H1 (cell line): ENCODE results near the gene ZNF154. TPM values are rescaled to one million over a fixed set of nuclear protein-coding genes. Genes with fewer than 3 reads are reported as not detected.

ENCODE experiments used
- CTCF ChIA-PET: fragments of 300-600 bp; sonication (Branson Sonifier 250); formaldehyde crosslinking; loops from one replicate; lab custom pipeline; 2021; ENCODE audit not compliant: partially characterized antibody; lab: Charles Lee
- POLR2A ChIA-PET: fragments of 300-600 bp; sonication (Branson Sonifier 250); formaldehyde crosslinking; loops from one replicate; lab custom pipeline; 2021; ENCODE audit warnings: inconsistent platforms; ENCODE audit not compliant: partially characterized antibody; lab: Charles Lee
- DNase-seq, 2 experiments: peaks; one replicate each; pipeline versions ENCODE4 v3.0.0 to v3.0.0-alpha.2; 2010 to 2022; ENCODE audit warnings: low spot score in 2 of 2, low read depth in 1 of 2, mixed read lengths in 1 of 2
- FAIRE-seq: peaks from 2 replicates; lab custom pipeline; 2011; peaks lifted over from hg19 to GRCh38; lab: Jason Lieb, UNC
- H2AFZ ChIP-seq: 2 replicates; pipeline ENCODE4 v1.8.1; 2012; ENCODE audit warnings: low read length, inconsistent platforms
- H2AK5ac ChIP-seq: 2 replicates; pipeline ENCODE4 v1.6.1; 2013; ENCODE audit warnings: low read depth, low read length
- H2BK120ac ChIP-seq: replicated peaks from 2 replicates; pipeline ENCODE3; 2013; ENCODE audit warnings: low read depth, low read length, inconsistent platforms
- H2BK12ac ChIP-seq: 2 replicates; pipeline ENCODE4 v1.6.1; 2013; ENCODE audit warnings: low read depth, low read length
- H2BK15ac ChIP-seq: 2 replicates; pipeline ENCODE4 v1.6.1; 2013; ENCODE audit warnings: low read length
- H2BK20ac ChIP-seq: 2 replicates; pipeline ENCODE4 v1.6.1; 2013; ENCODE audit warnings: low read length
- H2BK5ac ChIP-seq: 2 replicates; pipeline ENCODE4 v1.6.1; 2013; ENCODE audit warnings: low read depth, low read length
- H3K14ac ChIP-seq: 2 replicates; pipeline ENCODE4 v1.6.1; 2013; ENCODE audit warnings: inconsistent platforms; ENCODE audit not compliant: insufficient read length
- H3K18ac ChIP-seq: 2 replicates; pipeline ENCODE4 v1.6.1; 2013; ENCODE audit warnings: low read length; ENCODE audit errors: extremely low read depth
- H3K23ac ChIP-seq: 2 replicates; pipeline ENCODE4 v1.6.1; 2013; ENCODE audit warnings: inconsistent platforms; ENCODE audit not compliant: insufficient read length
- H3K23me2 ChIP-seq: 2 replicates; pipeline ENCODE4 v1.6.1; 2013; ENCODE audit warnings: low read depth, low read length
- H3K27ac ChIP-seq: 2 replicates; pipeline ENCODE4 v1.6.1; 2011; ENCODE audit warnings: low read depth, low read length, inconsistent platforms
- H3K27me3 ChIP-seq, 4 experiments: replicated peaks in 1 of 4; 1 replicate in 1 of 4; 2 replicates in 3 of 4; pipeline versions ENCODE4 v1.6.1 to v1.8.1; 2011 to 2013; ENCODE audit warnings: low read length in 3 of 4, mild to moderate bottlenecking in 3 of 4, inconsistent platforms in 2 of 4, mixed read lengths in 2 of 4, moderate library complexity in 1 of 4; ENCODE audit not compliant: control insufficient read depth in 3 of 4, insufficient read depth in 3 of 4; ENCODE audit errors: extremely low read depth in 1 of 4
- H3K36me3 ChIP-seq, 4 experiments: 2 replicates each; pipeline versions ENCODE4 v1.6.1 to v1.8.1; 2011 to 2013; ENCODE audit warnings: mild to moderate bottlenecking in 4 of 4, low read length in 3 of 4, moderate library complexity in 2 of 4, control low read depth in 1 of 4, inconsistent platforms in 1 of 4; ENCODE audit not compliant: insufficient read depth in 4 of 4, control insufficient read depth in 2 of 4
- H3K4ac ChIP-seq: replicated peaks from 2 replicates; pipeline ENCODE3; 2013; ENCODE audit warnings: low read length, low read depth, mixed read lengths, inconsistent platforms; ENCODE audit not compliant: insufficient read length
- H3K4me1 ChIP-seq, 4 experiments: replicated peaks in 1 of 4; 1 replicate in 1 of 4; 2 replicates in 3 of 4; pipeline versions ENCODE4 v1.6.1 to v1.8.1; 2011 to 2013; ENCODE audit warnings: low read length in 3 of 4, inconsistent platforms in 2 of 4, mixed read lengths in 1 of 4; ENCODE audit not compliant: insufficient read depth in 4 of 4, control insufficient read depth in 3 of 4
- H3K4me2 ChIP-seq, 2 experiments: 2 replicates each; pipeline versions ENCODE4 v1.6.1 to v1.8.1; 2011 to 2013; ENCODE audit warnings: low read depth in 2 of 2, low read length in 2 of 2, control low read depth in 1 of 2, inconsistent platforms in 1 of 2, mild to moderate bottlenecking in 1 of 2; ENCODE audit not compliant: insufficient read depth in 1 of 2
- H3K4me3 ChIP-seq, 4 experiments: fragments of 200-600, 300-600 bp in 1 of 4; sonication (generic), shearing (Covaris generic), sonication (Bioruptor Twin) in 1 of 4; 2 replicates each; pipeline versions ENCODE4 v1.5.1 to v1.8.1; 2011 to 2016; ENCODE audit warnings: low read length in 4 of 4, low read depth in 3 of 4, control low read depth in 2 of 4, inconsistent platforms in 2 of 4, mild to moderate bottlenecking in 2 of 4, mixed read lengths in 1 of 4, moderate library complexity in 1 of 4; ENCODE audit not compliant: insufficient read depth in 2 of 4; ENCODE audit errors: extremely low read depth in 1 of 4
- H3K56ac ChIP-seq: replicated peaks from 2 replicates; pipeline ENCODE3; 2013; ENCODE audit warnings: low read depth, mild to moderate bottlenecking, mixed read lengths, low read length, inconsistent platforms; ENCODE audit not compliant: insufficient read length
- H3K79me1 ChIP-seq: 2 replicates; pipeline ENCODE4 v1.6.1; 2013; ENCODE audit warnings: low read depth, low read length, control low read depth
- H3K79me2 ChIP-seq, 2 experiments: 2 replicates each; pipeline versions ENCODE4 v1.6.1 to v1.8.1; 2012 to 2013; ENCODE audit warnings: low read length in 2 of 2, mild to moderate bottlenecking in 2 of 2, inconsistent platforms in 1 of 2; ENCODE audit not compliant: insufficient read depth in 2 of 2, control insufficient read depth in 1 of 2
- H3K9ac ChIP-seq, 4 experiments: replicated peaks in 1 of 4; 1 replicate in 1 of 4; 2 replicates in 3 of 4; pipeline versions ENCODE4 v1.6.1 to v1.8.1; 2011 to 2013; ENCODE audit warnings: low read depth in 3 of 4, low read length in 3 of 4, control low read depth in 2 of 4, mild to moderate bottlenecking in 2 of 4, moderate library complexity in 2 of 4, inconsistent platforms in 1 of 4; ENCODE audit errors: extremely low read depth in 1 of 4
- H3K9me3 ChIP-seq, 2 experiments: 2 replicates each; pipeline versions ENCODE4 v1.6.1 to v1.8.1; 2012 to 2013; ENCODE audit warnings: mild to moderate bottlenecking in 2 of 2, moderate library complexity in 2 of 2, control low read depth in 1 of 2, inconsistent platforms in 1 of 2, low read depth in 1 of 2, low read length in 1 of 2, mixed read lengths in 1 of 2; ENCODE audit not compliant: insufficient read depth in 2 of 2
- H4K20me1 ChIP-seq, 2 experiments: replicated peaks in 1 of 2; 2 replicates each; pipeline versions ENCODE3 to v1.8.1; 2011 to 2013; ENCODE audit warnings: inconsistent platforms in 2 of 2, low read length in 2 of 2, mild to moderate bottlenecking in 1 of 2; ENCODE audit not compliant: insufficient read depth in 2 of 2, control insufficient read depth in 1 of 2
- H4K5ac ChIP-seq: 2 replicates; pipeline ENCODE4 v1.6.1; 2013; ENCODE audit warnings: low read length, low read depth, mixed read lengths, inconsistent platforms; ENCODE audit not compliant: insufficient read length
- H4K8ac ChIP-seq: 2 replicates; pipeline ENCODE4 v1.8.0; 2013; ENCODE audit warnings: mild to moderate bottlenecking, moderate library complexity, low read length, inconsistent platforms; ENCODE audit not compliant: insufficient read depth; ENCODE audit errors: extremely low read depth
- H4K91ac ChIP-seq: replicated peaks from 2 replicates; pipeline ENCODE3; 2013; ENCODE audit warnings: low read length, mixed read lengths, inconsistent platforms; ENCODE audit not compliant: insufficient read length
- ATF2 ChIP-seq: IDR thresholded peaks from 2 replicates; pipeline ENCODE4 v1.6.1; 2012; ENCODE audit warnings: low read length, inconsistent platforms
- CHD2 ChIP-seq: IDR thresholded peaks from 2 replicates; pipeline ENCODE4 v1.6.1; 2012; ENCODE audit warnings: low read length, improper control_type of control experiment
- FOSL1 ChIP-seq: IDR thresholded peaks from 2 replicates; pipeline ENCODE4 v1.6.1; 2011; ENCODE audit warnings: mild to moderate bottlenecking, low read depth, low read length, moderate library complexity; ENCODE audit not compliant: insufficient read depth
- KDM5A ChIP-seq: fragments of 200-600 bp; IDR thresholded peaks from 2 replicates; pipeline ENCODE4 v1.7.1; 2012; ENCODE audit warnings: mild to moderate bottlenecking, low read length, inconsistent platforms, mixed read lengths
- MAX ChIP-seq: IDR thresholded peaks from 2 replicates; pipeline ENCODE4 v1.6.1; 2012; ENCODE audit warnings: inconsistent platforms
- NANOG ChIP-seq: IDR thresholded peaks from 2 replicates; pipeline ENCODE4 v1.6.1; 2011; ENCODE audit warnings: low read length, low read depth, mild to moderate bottlenecking, inconsistent platforms; ENCODE audit not compliant: insufficient read depth, poor library complexity, severe bottlenecking
- SP1 ChIP-seq: IDR thresholded peaks from 2 replicates; pipeline ENCODE4 v1.6.1; 2011; ENCODE audit warnings: low read depth, low read length
- SP2 ChIP-seq: IDR thresholded peaks from 2 replicates; pipeline ENCODE4 v1.6.1; 2012; ENCODE audit warnings: mild to moderate bottlenecking, low read length, inconsistent platforms
- SP4 ChIP-seq: IDR thresholded peaks from 2 replicates; pipeline ENCODE4 v1.6.1; 2012; ENCODE audit warnings: low read length, inconsistent platforms
- TAF7 ChIP-seq: optimal IDR thresholded peaks from 2 replicates; pipeline ENCODE3; 2011; ENCODE audit warnings: low read depth, mild to moderate bottlenecking, inconsistent platforms, low read length, moderate library complexity, borderline replicate concordance
- TBP ChIP-seq: IDR thresholded peaks from 2 replicates; pipeline ENCODE4 v1.6.1; 2011; ENCODE audit warnings: low read depth, low read length, improper control_type of control experiment
- TEAD4 ChIP-seq: IDR thresholded peaks from 2 replicates; pipeline ENCODE4 v1.6.1; 2012; ENCODE audit warnings: low read depth, low read length, inconsistent platforms, mixed read lengths
- WGBS, 2 experiments: shearing (Covaris generic) in 1 of 2; methylation state at CpG; one replicate each; pipeline versions ENCODE4 v1.1.6 to v1.1.7; 2013 to 2015; ENCODE audit warnings: low lambda C conversion rate in 2 of 2, mixed read lengths in 2 of 2, inconsistent platforms in 1 of 2, low coverage in 1 of 2, missing lambda C conversion rate in 1 of 2; ENCODE audit not compliant: insufficient replicate concordance in 2 of 2, insufficient coverage in 1 of 2, insufficient read length in 1 of 2; ENCODE audit errors: extremely low coverage in 1 of 2, missing lambda C conversion rate in 1 of 2; 5-methylcytosine and 5-hydroxymethylcytosine counted together
- polyA plus RNA-seq, 7 experiments: library from polyadenylated mRNA; depleted of rRNA in 3 of 7; stranded (reverse) in 5 of 7; unstranded in 2 of 7; fragments of >200 nt in 5 of 7; fragments of 200-250 nt in 2 of 7; gene quantifications; 1 replicate in 5 of 7; 2 replicates in 1 of 7; 4 replicates in 1 of 7; pipeline versions ENCODE4 v1.2.1 to v1.2.3, GENCODE V29; 2011 to 2013; ENCODE audit warnings: missing spikeins in 2 of 7, mixed read lengths in 2 of 7
- total RNA-seq: library from RNA; stranded (reverse); fragmentation: NEBNext Ultra II Directional; extraction: Animal tissue kit (Norgen Biotek cat#: 25700); gene quantifications from 2 replicates; pipeline ENCODE4 v1.2.1, GENCODE V29; 2021

ZNF154 gene
- total and polyA plus RNA-seq, 2 of the 8 experiments (the other 6 are each of a cell fraction or from before 2014, with no cell fraction given) = 5.3 to 11.6 TPM

GRCh38 chr19:57712222-57712621 lies 3.2 kb upstream of the ZNF154 start:
- no peak for DNase-seq
- no peaks in the 10 kb centered on the region for H3K9me3 ChIP-seq
- H3K23me2 ChIP-seq = peaks cover 10% of the 10 kb centered on the region
- no peaks in the 10 kb centered on the region for H3K27me3 ChIP-seq
- H3K9ac ChIP-seq = no peak overlapping the region
- no peak overlapping the region for H3K56ac ChIP-seq
- no peak overlapping the region for H3K14ac ChIP-seq
- no peak overlapping the region for H3K4ac ChIP-seq
- no peak overlapping the region for H2BK12ac ChIP-seq
- H3K23ac ChIP-seq = no peak overlapping the region
- no peak overlapping the region for H3K4me2 ChIP-seq
- peaks cover 7 to 14% of the 10 kb centered on the region in 2 experiments for H3K79me2 ChIP-seq
- POLR2A ChIA-PET = interaction anchor here (0.6 to 1.9 kb wide), 2 partner anchors 30 to 105 kb away, joined by 3 to 9 read pairs; partner anchors contain the start of gene ZNF551
- no peak overlapping the region for H2AFZ ChIP-seq
- CTCF ChIA-PET = interaction anchor here (0.6 to 0.9 kb wide), 2 partner anchors 12 to 22 kb away, joined by 3 to 4 read pairs; no protein-coding TSS in a partner anchor
- H3K18ac ChIP-seq = no peak overlapping the region
- H4K91ac ChIP-seq = no peak overlapping the region
- no peak overlapping the region for H4K8ac ChIP-seq
- H3K36me3 ChIP-seq = no peaks in the 10 kb centered on the region
- H2BK120ac ChIP-seq = no peak overlapping the region
- H2AK5ac ChIP-seq = no peak overlapping the region
- peaks cover 0 to 3% of the 10 kb centered on the region in 2 experiments for H4K20me1 ChIP-seq
- H3K79me1 ChIP-seq = peaks cover 8% of the 10 kb centered on the region
- WGBS, 2 experiments = 80% methylated on average over 1 of the region's 1 CpG; no CpG with 5 or more reads in 1 of the 2 experiments
- TF ChIP-seq NANOG = no peak
- no peak for TF ChIP-seq SP4
- no peak for TF ChIP-seq TEAD4
- TF ChIP-seq SP2 = no peak
- no peak for TF ChIP-seq KDM5A
- no peak for TF ChIP-seq FOSL1
- no peak for TF ChIP-seq TAF7
- no peak for TF ChIP-seq ATF2
- no peak for TF ChIP-seq TBP
- TF ChIP-seq SP1 = no peak
- no peak for TF ChIP-seq MAX
- no peak for TF ChIP-seq CHD2
- TF ChIP-seq, all 59 proteins: peak for 0
- peaks cover 0 to 8% (median 3%) of the 10 kb centered on the region in 4 experiments; a peak in 5 of 7 replicates for H3K4me1 ChIP-seq
- H3K27ac ChIP-seq = no peak overlapping the region
- H4K5ac ChIP-seq = no peak overlapping the region
- no peak overlapping the region for H2BK5ac ChIP-seq
- no peak overlapping the region for H2BK20ac ChIP-seq
- H2BK15ac ChIP-seq = no peak overlapping the region
- FAIRE-seq = no peak
- no peak overlapping the region for H3K4me3 ChIP-seq
